Measurements from ENCODE around the gene NRXN3.
"Not testable (repeated sequence)": the region's sequence is repeated elsewhere in the genome, so short reads cannot be mapped to it uniquely, and the experiment has no call there.

The NRXN3 gene

DNA sequence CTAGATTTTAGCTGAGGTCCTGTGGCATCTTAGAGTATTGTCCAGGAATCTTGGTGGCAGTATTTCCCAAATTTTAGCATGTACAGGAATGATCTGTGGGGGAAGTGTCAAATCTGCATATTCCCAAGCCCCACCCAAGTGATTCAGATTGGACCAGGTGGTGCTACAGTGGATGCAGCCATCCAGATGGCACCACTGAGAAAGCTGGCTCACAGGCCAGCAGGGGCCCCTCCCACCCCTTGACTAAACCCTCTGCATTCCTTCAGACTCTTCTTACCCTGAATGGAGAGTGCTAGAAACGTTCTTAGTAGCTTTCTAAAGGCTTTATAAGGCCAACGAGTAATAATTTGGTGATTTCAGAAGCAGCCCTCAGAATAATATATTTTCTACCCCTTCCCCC is 255.2 kb downstream of the NRXN3 start:
- no peak overlapping the region for H3K9ac ChIP-seq (ENCODE audit: low read length)

DNA sequence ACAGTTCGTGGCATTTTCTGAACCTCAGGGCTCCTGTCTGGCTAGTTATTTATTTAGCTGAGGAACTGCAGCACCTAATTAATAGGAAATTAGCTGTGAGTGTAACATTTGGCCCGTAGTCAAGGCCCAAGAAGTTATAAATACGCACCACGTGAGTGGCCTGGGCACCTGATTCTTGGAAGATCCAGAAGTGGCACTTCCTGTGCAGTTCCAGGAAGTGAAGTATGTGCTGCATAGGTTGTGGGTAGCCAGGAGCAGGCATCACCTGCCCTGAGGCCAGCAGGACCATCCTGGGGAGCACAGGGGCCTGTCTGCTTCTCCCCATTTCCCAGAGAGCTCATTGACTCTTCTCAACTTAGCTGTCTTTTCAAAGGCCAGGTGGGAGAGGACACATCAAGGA is 255.6 kb downstream of the NRXN3 start:
- H2AFZ ChIP-seq (ENCODE audit: low read depth, low read length, severe bottlenecking): no peak overlapping the region
- H4K20me1 ChIP-seq (ENCODE audit: low read depth, low read length): no peaks in the 10 kb centered on the region
- no peak overlapping the region for H3K4me2 ChIP-seq (ENCODE audit: low read depth, low read length, poor library complexity, severe bottlenecking)
- H3K4me3 ChIP-seq (ENCODE audit: insufficient read depth, low read length, poor library complexity, severe bottlenecking): no peak overlapping the region
- H3K27ac ChIP-seq (ENCODE audit: low read depth, low read length): no peak overlapping the region
- no peaks in the 10 kb centered on the region for H3K36me3 ChIP-seq (ENCODE audit: low read length)
- no peak for TF ChIP-seq EZH2phosphoT487 (conservative IDR thresholded peaks at IDR 0.05; ENCODE audit: low read length)
- TF ChIP-seq, protein P1, sequence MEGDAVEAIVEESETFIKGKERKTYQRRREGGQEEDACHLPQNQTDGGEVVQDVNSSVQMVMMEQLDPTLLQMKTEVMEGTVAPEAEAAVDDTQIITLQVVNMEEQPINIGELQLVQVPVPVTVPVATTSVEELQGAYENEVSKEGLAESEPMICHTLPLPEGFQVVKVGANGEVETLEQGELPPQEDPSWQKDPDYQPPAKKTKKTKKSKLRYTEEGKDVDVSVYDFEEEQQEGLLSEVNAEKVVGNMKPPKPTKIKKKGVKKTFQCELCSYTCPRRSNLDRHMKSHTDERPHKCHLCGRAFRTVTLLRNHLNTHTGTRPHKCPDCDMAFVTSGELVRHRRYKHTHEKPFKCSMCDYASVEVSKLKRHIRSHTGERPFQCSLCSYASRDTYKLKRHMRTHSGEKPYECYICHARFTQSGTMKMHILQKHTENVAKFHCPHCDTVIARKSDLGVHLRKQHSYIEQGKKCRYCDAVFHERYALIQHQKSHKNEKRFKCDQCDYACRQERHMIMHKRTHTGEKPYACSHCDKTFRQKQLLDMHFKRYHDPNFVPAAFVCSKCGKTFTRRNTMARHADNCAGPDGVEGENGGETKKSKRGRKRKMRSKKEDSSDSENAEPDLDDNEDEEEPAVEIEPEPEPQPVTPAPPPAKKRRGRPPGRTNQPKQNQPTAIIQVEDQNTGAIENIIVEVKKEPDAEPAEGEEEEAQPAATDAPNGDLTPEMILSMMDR (IDR thresholded peaks at IDR 0.05; ENCODE audit: insufficient read depth, low read length, poor library complexity, severe bottlenecking): no peak
- no peaks in the 10 kb centered on the region for H3K9me3 ChIP-seq (ENCODE audit: insufficient read depth, low read length)
- no peaks in the 10 kb centered on the region for H3K27me3 ChIP-seq (ENCODE audit: low read length)
- no peaks in the 10 kb centered on the region for H3F3A ChIP-seq (ENCODE audit: insufficient read depth)
- H3K9ac ChIP-seq (ENCODE audit: low read length): no peak overlapping the region
- no peaks in the 10 kb centered on the region for H3K9me2 ChIP-seq (replicated peaks; ENCODE audit: insufficient read depth, low read length)
- H3K79me2 ChIP-seq (ENCODE audit: insufficient read depth, low read length): no peaks in the 10 kb centered on the region

More for the DNA sequence above, 255.2 kb downstream of the NRXN3 start:
- TF ChIP-seq, protein P1 (IDR thresholded peaks at IDR 0.05; ENCODE audit: insufficient read depth, low read length, poor library complexity, severe bottlenecking): no peak
- TF ChIP-seq EZH2phosphoT487 (conservative IDR thresholded peaks at IDR 0.05; ENCODE audit: low read length): no peak
- H3K36me3 ChIP-seq (ENCODE audit: low read length): no peaks in the 10 kb centered on the region
- no peak overlapping the region for H2AFZ ChIP-seq (ENCODE audit: low read depth, low read length, severe bottlenecking)
- no peak overlapping the region for H3K4me3 ChIP-seq (ENCODE audit: insufficient read depth, low read length, poor library complexity, severe bottlenecking)
- H3K9me3 ChIP-seq (ENCODE audit: insufficient read depth, low read length): no peaks in the 10 kb centered on the region
- H3K4me2 ChIP-seq (ENCODE audit: low read depth, low read length, poor library complexity, severe bottlenecking): no peak overlapping the region
- H4K20me1 ChIP-seq (ENCODE audit: low read depth, low read length): no peaks in the 10 kb centered on the region
- no peaks in the 10 kb centered on the region for H3F3A ChIP-seq (ENCODE audit: insufficient read depth)
- H3K9me2 ChIP-seq (replicated peaks; ENCODE audit: insufficient read depth, low read length): no peaks in the 10 kb centered on the region
- H3K79me2 ChIP-seq (ENCODE audit: insufficient read depth, low read length): no peaks in the 10 kb centered on the region
- H3K27ac ChIP-seq (ENCODE audit: low read depth, low read length): no peak overlapping the region
- H3K27me3 ChIP-seq (ENCODE audit: low read length): no peaks in the 10 kb centered on the region

DNA sequence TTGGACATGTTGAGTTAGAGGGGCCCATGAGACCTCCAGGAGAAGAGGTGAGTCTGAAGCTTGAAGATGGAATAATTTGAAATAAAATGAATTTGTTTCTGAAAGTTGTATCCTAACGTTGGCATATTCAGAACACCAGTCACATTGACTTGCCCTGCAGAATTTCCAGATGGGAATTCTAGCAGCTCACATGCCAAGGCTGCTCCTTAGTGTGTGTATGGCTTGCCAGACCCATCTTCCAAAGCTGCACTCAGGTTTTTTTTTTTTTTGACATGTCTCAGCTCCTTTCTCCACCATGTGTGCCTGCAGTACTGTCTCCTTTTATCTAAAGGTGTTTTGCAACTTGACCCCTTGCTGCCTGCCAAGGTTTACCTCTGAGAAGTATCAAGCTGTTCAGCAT is 261.9 kb downstream of the NRXN3 start:
- Histone ChIP-seq H3K9ac (ENCODE audit: low read length) (no peak overlapping the region), H3K4me2 (ENCODE audit: low read depth, low read length, poor library complexity, severe bottlenecking) (no peak overlapping the region), H3K36me3 (ENCODE audit: low read length) (no peaks in the 10 kb centered on the region), H3K27ac (ENCODE audit: low read depth, low read length) (no peak overlapping the region), H3K27me3 (ENCODE audit: low read length) (no peaks in the 10 kb centered on the region), H3F3A (ENCODE audit: insufficient read depth) (no peaks in the 10 kb centered on the region), H2AFZ (ENCODE audit: low read depth, low read length, severe bottlenecking) (no peak overlapping the region), H3K9me3 (ENCODE audit: insufficient read depth, low read length) (no peaks in the 10 kb centered on the region), H3K4me3 (ENCODE audit: insufficient read depth, low read length, poor library complexity, severe bottlenecking) (no peak overlapping the region), H3K9me2 (replicated peaks; ENCODE audit: insufficient read depth, low read length) (no peaks in the 10 kb centered on the region), H3K79me2 (ENCODE audit: insufficient read depth, low read length) (no peaks in the 10 kb centered on the region), H4K20me1 (ENCODE audit: low read depth, low read length) (no peaks in the 10 kb centered on the region)
- TF ChIP-seq EZH2phosphoT487 (conservative IDR thresholded peaks at IDR 0.05; ENCODE audit: low read length): no peak
- TF ChIP-seq, protein P1 (IDR thresholded peaks at IDR 0.05; ENCODE audit: insufficient read depth, low read length, poor library complexity, severe bottlenecking): no peak

DNA sequence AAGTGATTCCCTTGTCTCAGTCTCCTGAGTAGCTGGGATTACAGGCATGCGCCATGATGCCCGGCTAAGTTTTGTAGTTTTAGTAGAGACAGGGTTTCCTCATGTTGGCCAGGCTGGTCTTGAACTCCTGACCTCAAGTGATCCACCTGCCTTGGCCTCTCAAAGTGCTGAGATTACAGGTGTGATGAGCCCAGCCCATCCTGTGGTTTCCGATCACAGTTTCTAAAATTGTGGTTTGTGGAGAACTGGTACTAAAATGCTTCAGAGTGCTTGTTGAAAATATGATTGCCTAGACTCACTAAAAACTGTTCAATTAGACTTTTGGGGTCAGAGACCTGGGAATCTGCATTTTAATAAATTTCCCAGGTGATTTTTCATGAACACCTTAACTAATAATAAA is 267.3 kb downstream of the NRXN3 start:
- H3K4me3 ChIP-seq (ENCODE audit: insufficient read depth, low read length, poor library complexity, severe bottlenecking); H3K9me3 ChIP-seq (ENCODE audit: insufficient read depth, low read length); H3F3A ChIP-seq (ENCODE audit: insufficient read depth); H4K20me1 ChIP-seq (ENCODE audit: low read depth, low read length); H3K27me3 ChIP-seq (ENCODE audit: low read length); H2AFZ ChIP-seq (ENCODE audit: low read depth, low read length, severe bottlenecking); H3K9me2 ChIP-seq (replicated peaks; ENCODE audit: insufficient read depth, low read length); H3K4me2 ChIP-seq (ENCODE audit: low read depth, low read length, poor library complexity, severe bottlenecking); H3K36me3 ChIP-seq (ENCODE audit: low read length); H3K27ac ChIP-seq (ENCODE audit: low read depth, low read length); H3K79me2 ChIP-seq (ENCODE audit: insufficient read depth, low read length); H3K9ac ChIP-seq (ENCODE audit: low read length): not testable (repeated sequence)
